Erythroblast (primary cell): ENCODE results near the gene CYP4F2.
"Not testable (repeated sequence)": the region's sequence is repeated elsewhere in the genome, so short reads cannot be mapped to it uniquely, and the experiment has no call there.

Source experiments
- GATA1 ChIP-seq: IDR thresholded peaks from 2 replicates; pipeline ENCODE4 v1.6.1; 2011; ENCODE audit warnings: low read depth, mild to moderate bottlenecking, control low read depth, low read length, moderate library complexity
- POLR2A ChIP-seq: IDR thresholded peaks from 2 replicates; pipeline ENCODE4 v1.6.1; 2011; ENCODE audit warnings: mild to moderate bottlenecking, low read length

GRCh38 chr19:15834232-15834631, 63.6 kb downstream of the CYP4F2 start:
- not testable (repeated sequence) for TF ChIP-seq POLR2A, GATA1
